ENCODE data around the gene CABLES1.

- no peak for TF ChIP-seq RAD21 (IDR thresholded peaks at IDR 0.05; ENCODE audit: low read length)
- TF ChIP-seq, protein P1, sequence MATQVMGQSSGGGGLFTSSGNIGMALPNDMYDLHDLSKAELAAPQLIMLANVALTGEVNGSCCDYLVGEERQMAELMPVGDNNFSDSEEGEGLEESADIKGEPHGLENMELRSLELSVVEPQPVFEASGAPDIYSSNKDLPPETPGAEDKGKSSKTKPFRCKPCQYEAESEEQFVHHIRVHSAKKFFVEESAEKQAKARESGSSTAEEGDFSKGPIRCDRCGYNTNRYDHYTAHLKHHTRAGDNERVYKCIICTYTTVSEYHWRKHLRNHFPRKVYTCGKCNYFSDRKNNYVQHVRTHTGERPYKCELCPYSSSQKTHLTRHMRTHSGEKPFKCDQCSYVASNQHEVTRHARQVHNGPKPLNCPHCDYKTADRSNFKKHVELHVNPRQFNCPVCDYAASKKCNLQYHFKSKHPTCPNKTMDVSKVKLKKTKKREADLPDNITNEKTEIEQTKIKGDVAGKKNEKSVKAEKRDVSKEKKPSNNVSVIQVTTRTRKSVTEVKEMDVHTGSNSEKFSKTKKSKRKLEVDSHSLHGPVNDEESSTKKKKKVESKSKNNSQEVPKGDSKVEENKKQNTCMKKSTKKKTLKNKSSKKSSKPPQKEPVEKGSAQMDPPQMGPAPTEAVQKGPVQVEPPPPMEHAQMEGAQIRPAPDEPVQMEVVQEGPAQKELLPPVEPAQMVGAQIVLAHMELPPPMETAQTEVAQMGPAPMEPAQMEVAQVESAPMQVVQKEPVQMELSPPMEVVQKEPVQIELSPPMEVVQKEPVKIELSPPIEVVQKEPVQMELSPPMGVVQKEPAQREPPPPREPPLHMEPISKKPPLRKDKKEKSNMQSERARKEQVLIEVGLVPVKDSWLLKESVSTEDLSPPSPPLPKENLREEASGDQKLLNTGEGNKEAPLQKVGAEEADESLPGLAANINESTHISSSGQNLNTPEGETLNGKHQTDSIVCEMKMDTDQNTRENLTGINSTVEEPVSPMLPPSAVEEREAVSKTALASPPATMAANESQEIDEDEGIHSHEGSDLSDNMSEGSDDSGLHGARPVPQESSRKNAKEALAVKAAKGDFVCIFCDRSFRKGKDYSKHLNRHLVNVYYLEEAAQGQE (IDR thresholded peaks at IDR 0.05; ENCODE audit: low read depth, low read length) = no peak
Observed at GRCh38 chr18:23088310-23088709, 47.0 kb upstream of the CABLES1 start.
